K562 (cell line): ENCODE data around the gene MSANTD4. TPM values are rescaled to one million over a fixed set of nuclear protein-coding genes. Genes with fewer than 3 reads are reported as not detected.

Experiments used
- ATF1 ChIP-seq, 2 experiments: fragments of 450-650 bp in 1 of 2; IDR thresholded peaks; 2 replicates each; pipeline ENCODE4 v1.6.1; 2016; ENCODE audit warnings: missing compliant biosample characterization in 1 of 2, missing genetic modification characterization in 1 of 2
- BRD4 ChIP-seq: fragments of 200-600 bp; sonication (generic); IDR thresholded peaks from 2 replicates; pipeline ENCODE4 v1.6.1; 2017; ENCODE audit warnings: inconsistent platforms
- GABPB1 ChIP-seq: sonication (generic); formaldehyde crosslinking; IDR thresholded peaks from 2 replicates; pipeline ENCODE4 v1.8.0; 2022; ENCODE audit warnings: mild to moderate bottlenecking, missing genetic modification reagents
- HDAC2 ChIP-seq: fragments of 450-650 bp; IDR thresholded peaks from 2 replicates; pipeline ENCODE4 v1.6.1; 2016; ENCODE audit warnings: mild to moderate bottlenecking
- HNRNPUL1 ChIP-seq: fragments of 200-400 bp; formaldehyde crosslinking; IDR thresholded peaks from 2 replicates; pipeline ENCODE4 v1.6.1; 2017; ENCODE audit warnings: low read length
- PHF8 ChIP-seq: fragments of 200-600 bp; sonication (generic); IDR thresholded peaks from 2 replicates; pipeline ENCODE4 v1.6.1; 2012; ENCODE audit warnings: mixed run types, mild to moderate bottlenecking, inconsistent platforms, low read length, moderate library complexity, borderline replicate concordance
- SNIP1 ChIP-seq: fragments of 450-650 bp; IDR thresholded peaks from 2 replicates; pipeline ENCODE4 v1.7.1; 2017; ENCODE audit warnings: low read depth, mild to moderate bottlenecking
- ZNF408 ChIP-seq: fragments of 250-450 bp; sonication (Bioruptor Pico); IDR thresholded peaks from 2 replicates; pipeline ENCODE4 v1.4.0; 2020; ENCODE audit warnings: low read depth, mild to moderate bottlenecking, moderate library complexity
- polyA plus RNA-seq, 8 experiments: library from polyadenylated mRNA; depleted of rRNA in 4 of 8; stranded (reverse) in 5 of 8; unstranded in 3 of 8; fragments of >200 nt; fragmentation: Nextera tagmentation in 2 of 8; fragmentation: Illumina TruSeq in 1 of 8; extraction: Ambion mirVana in 2 of 8; extraction: Trizol in 1 of 8; gene quantifications; 2 replicates each; pipeline versions ENCODE4 v1.2.1 to v1.2.3, GENCODE V29; 2011 to 2014; ENCODE audit warnings: inconsistent platforms in 1 of 8, missing spikeins in 1 of 8
- total RNA-seq, 7 experiments: library from RNA; depleted of rRNA in 6 of 7; stranded (reverse); fragments of >200 nt in 6 of 7; fragmentation: Illumina TruSeq in 2 of 7; extraction: Trizol in 2 of 7; gene quantifications; 2 replicates each; pipeline versions ENCODE4 v1.2.1 to v1.2.3, GENCODE V29; 2011 to 2021; ENCODE audit warnings: low replicate concordance in 1 of 7
- TF ChIP-seq, protein P1 (sequence below): fragments of 450-650 bp; formaldehyde crosslinking; IDR thresholded peaks from 2 replicates; pipeline ENCODE4 v1.4.0; 2020; ENCODE audit warnings: mild to moderate bottlenecking
- TF ChIP-seq, protein P2 (sequence below): fragments of 250-450 bp; sonication (Bioruptor Pico); IDR thresholded peaks from 2 replicates; pipeline ENCODE4 v1.8.0; 2021; ENCODE audit warnings: borderline replicate concordance, mild to moderate bottlenecking, moderate library complexity; ENCODE audit not compliant: poor library complexity, severe bottlenecking
- TF ChIP-seq, protein P3 (sequence below): fragments of 200-600 bp; sonication (generic); IDR thresholded peaks from one replicate; pipeline ENCODE4 v1.6.1; 2012; ENCODE audit warnings: mild to moderate bottlenecking, low read depth, low read length, inconsistent platforms
- TF ChIP-seq, protein P4 (sequence below): fragments of 450-650 bp; formaldehyde crosslinking; IDR thresholded peaks from 2 replicates; pipeline ENCODE4 v1.4.0; 2022; ENCODE audit warnings: mild to moderate bottlenecking, moderate library complexity

Gene MSANTD4
- total and polyA plus RNA-seq, 9 of the 15 experiments (the other 6 are each of a cell fraction or from before 2014, with no cell fraction given), result 5.0 to 16.4 (median 10.2) TPM

DNA sequence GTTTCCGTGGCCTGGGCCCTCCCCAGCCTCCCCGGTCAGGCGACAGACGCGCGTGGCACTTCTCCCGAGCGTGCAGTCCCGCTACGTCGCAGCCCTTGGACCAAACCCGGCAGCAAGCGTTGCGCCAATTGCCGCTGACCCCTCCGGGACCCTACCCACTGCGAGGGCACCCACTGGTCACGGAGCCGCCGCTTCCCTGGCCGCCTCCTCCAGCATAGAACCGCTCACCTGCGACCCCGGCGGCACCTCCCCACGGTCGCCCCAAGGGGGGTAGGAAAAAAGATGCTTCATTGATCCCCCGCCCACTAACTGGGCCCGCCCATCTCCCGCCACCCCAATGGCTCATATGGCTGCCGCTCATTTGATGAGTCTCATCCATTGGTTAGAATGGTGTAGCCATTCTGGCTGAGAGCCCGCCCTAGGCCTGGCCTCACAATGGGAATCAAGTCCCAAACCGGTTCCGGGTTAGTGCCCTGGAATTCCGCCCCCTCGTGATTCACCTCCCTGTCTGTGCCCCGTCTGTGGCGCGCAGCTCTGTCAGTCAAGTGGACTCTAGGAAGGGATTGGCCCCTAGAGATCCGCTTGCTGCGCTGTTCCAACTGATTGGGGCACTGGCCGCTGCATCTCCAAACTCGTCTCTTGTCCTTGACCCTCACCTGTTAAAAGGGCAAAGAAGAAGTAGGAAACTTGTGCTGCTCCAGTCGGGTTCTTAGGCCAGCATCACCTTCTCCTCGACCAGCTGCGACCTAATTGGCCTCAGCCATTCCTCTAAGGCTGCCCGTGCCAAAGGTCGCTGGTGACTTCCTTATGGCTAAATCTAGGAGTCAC, at the start of gene MSANTD4 (continued):
- TF ChIP-seq, protein P1, sequence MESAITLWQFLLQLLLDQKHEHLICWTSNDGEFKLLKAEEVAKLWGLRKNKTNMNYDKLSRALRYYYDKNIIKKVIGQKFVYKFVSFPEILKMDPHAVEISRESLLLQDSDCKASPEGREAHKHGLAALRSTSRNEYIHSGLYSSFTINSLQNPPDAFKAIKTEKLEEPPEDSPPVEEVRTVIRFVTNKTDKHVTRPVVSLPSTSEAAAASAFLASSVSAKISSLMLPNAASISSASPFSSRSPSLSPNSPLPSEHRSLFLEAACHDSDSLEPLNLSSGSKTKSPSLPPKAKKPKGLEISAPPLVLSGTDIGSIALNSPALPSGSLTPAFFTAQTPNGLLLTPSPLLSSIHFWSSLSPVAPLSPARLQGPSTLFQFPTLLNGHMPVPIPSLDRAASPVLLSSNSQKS (CRISPR knock-in tag), result no peak
- TF ChIP-seq BRD4 (no peak), SNIP1 (no peak), HNRNPUL1 (no peak), ATF1 (CRISPR knock-in tag; IDR thresholded peaks at IDR 0.05) (no peak), ATF1 (tag; IDR thresholded peaks at IDR 0.05) (peak; percentile 96), HDAC2 (0 out of 2 replicates have a peak, but pooled peaks have one; percentile 16), ZNF408 (CRISPR knock-in tag) (no peak), GABPB1 (CRISPR knock-in tag) (peak; percentile 95), PHF8 (peak; percentile 78)
- TF ChIP-seq, protein P2, sequence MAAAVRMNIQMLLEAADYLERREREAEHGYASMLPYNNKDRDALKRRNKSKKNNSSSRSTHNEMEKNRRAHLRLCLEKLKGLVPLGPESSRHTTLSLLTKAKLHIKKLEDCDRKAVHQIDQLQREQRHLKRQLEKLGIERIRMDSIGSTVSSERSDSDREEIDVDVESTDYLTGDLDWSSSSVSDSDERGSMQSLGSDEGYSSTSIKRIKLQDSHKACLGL (CRISPR knock-in tag), result no peak
- TF ChIP-seq, protein P3, sequence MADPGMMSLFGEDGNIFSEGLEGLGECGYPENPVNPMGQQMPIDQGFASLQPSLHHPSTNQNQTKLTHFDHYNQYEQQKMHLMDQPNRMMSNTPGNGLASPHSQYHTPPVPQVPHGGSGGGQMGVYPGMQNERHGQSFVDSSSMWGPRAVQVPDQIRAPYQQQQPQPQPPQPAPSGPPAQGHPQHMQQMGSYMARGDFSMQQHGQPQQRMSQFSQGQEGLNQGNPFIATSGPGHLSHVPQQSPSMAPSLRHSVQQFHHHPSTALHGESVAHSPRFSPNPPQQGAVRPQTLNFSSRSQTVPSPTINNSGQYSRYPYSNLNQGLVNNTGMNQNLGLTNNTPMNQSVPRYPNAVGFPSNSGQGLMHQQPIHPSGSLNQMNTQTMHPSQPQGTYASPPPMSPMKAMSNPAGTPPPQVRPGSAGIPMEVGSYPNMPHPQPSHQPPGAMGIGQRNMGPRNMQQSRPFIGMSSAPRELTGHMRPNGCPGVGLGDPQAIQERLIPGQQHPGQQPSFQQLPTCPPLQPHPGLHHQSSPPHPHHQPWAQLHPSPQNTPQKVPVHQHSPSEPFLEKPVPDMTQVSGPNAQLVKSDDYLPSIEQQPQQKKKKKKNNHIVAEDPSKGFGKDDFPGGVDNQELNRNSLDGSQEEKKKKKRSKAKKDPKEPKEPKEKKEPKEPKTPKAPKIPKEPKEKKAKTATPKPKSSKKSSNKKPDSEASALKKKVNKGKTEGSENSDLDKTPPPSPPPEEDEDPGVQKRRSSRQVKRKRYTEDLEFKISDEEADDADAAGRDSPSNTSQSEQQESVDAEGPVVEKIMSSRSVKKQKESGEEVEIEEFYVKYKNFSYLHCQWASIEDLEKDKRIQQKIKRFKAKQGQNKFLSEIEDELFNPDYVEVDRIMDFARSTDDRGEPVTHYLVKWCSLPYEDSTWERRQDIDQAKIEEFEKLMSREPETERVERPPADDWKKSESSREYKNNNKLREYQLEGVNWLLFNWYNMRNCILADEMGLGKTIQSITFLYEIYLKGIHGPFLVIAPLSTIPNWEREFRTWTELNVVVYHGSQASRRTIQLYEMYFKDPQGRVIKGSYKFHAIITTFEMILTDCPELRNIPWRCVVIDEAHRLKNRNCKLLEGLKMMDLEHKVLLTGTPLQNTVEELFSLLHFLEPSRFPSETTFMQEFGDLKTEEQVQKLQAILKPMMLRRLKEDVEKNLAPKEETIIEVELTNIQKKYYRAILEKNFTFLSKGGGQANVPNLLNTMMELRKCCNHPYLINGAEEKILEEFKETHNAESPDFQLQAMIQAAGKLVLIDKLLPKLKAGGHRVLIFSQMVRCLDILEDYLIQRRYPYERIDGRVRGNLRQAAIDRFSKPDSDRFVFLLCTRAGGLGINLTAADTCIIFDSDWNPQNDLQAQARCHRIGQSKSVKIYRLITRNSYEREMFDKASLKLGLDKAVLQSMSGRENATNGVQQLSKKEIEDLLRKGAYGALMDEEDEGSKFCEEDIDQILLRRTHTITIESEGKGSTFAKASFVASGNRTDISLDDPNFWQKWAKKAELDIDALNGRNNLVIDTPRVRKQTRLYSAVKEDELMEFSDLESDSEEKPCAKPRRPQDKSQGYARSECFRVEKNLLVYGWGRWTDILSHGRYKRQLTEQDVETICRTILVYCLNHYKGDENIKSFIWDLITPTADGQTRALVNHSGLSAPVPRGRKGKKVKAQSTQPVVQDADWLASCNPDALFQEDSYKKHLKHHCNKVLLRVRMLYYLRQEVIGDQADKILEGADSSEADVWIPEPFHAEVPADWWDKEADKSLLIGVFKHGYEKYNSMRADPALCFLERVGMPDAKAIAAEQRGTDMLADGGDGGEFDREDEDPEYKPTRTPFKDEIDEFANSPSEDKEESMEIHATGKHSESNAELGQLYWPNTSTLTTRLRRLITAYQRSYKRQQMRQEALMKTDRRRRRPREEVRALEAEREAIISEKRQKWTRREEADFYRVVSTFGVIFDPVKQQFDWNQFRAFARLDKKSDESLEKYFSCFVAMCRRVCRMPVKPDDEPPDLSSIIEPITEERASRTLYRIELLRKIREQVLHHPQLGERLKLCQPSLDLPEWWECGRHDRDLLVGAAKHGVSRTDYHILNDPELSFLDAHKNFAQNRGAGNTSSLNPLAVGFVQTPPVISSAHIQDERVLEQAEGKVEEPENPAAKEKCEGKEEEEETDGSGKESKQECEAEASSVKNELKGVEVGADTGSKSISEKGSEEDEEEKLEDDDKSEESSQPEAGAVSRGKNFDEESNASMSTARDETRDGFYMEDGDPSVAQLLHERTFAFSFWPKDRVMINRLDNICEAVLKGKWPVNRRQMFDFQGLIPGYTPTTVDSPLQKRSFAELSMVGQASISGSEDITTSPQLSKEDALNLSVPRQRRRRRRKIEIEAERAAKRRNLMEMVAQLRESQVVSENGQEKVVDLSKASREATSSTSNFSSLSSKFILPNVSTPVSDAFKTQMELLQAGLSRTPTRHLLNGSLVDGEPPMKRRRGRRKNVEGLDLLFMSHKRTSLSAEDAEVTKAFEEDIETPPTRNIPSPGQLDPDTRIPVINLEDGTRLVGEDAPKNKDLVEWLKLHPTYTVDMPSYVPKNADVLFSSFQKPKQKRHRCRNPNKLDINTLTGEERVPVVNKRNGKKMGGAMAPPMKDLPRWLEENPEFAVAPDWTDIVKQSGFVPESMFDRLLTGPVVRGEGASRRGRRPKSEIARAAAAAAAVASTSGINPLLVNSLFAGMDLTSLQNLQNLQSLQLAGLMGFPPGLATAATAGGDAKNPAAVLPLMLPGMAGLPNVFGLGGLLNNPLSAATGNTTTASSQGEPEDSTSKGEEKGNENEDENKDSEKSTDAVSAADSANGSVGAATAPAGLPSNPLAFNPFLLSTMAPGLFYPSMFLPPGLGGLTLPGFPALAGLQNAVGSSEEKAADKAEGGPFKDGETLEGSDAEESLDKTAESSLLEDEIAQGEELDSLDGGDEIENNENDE, result no peak
- TF ChIP-seq, protein P4, sequence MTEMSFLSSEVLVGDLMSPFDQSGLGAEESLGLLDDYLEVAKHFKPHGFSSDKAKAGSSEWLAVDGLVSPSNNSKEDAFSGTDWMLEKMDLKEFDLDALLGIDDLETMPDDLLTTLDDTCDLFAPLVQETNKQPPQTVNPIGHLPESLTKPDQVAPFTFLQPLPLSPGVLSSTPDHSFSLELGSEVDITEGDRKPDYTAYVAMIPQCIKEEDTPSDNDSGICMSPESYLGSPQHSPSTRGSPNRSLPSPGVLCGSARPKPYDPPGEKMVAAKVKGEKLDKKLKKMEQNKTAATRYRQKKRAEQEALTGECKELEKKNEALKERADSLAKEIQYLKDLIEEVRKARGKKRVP (CRISPR knock-in tag), result 0 out of 2 replicates have a peak, but pooled peaks have one; percentile 12
